Stimulated activated CD4-positive, alpha-beta T cell treated with anti-CD3 and anti-CD28 coated beads, Interleukin-15, amount 100 ng/mL, for 1 hour (primary cell): Measurements from ENCODE around the gene ERN1.

Experiments used
- DNase-seq, 2 donors: peaks; one replicate each; pipeline ENCODE4 v3.0.0-alpha.2; 2020; ENCODE audit warnings: low read depth in 1 of 2, low spot score in 1 of 2

ERN1 gene

GRCh38 chr17:64113006-64113405 lies 16.9 kb downstream of the ERN1 start:
- no peak for DNase-seq

GRCh38 chr17:64111831-64112230 lies 18.1 kb downstream of the ERN1 start:
- DNase-seq, result no peak

GRCh38 chr17:64110379-64111152 lies 19.4 kb downstream of the ERN1 start:
- no peak for DNase-seq

GRCh38 chr17:64109400-64109799 lies 20.5 kb downstream of the ERN1 start:
- no peak for DNase-seq

GRCh38 chr17:64107500-64108236 lies 22.3 kb downstream of the ERN1 start:
- no peak for DNase-seq

GRCh38 chr17:64106918-64107317 lies 23.0 kb downstream of the ERN1 start:
- no peak for DNase-seq

- DNase-seq, result no peak
These were observed 26.3 kb downstream of the ERN1 start for GRCh38 chr17:64103391-64104364.

GRCh38 chr17:64102627-64103390 lies 27.1 kb downstream of the ERN1 start:
- DNase-seq, result no peak

- DNase-seq, result no peak
These were observed 30.4 kb downstream of the ERN1 start for GRCh38 chr17:64099543-64099942.

GRCh38 chr17:64097196-64097936 lies 32.6 kb downstream of the ERN1 start:
- DNase-seq, result no peak

GRCh38 chr17:64096037-64096436 lies 33.9 kb downstream of the ERN1 start:
- no peak for DNase-seq

- no peak for DNase-seq
These were observed 34.6 kb downstream of the ERN1 start for GRCh38 chr17:64095144-64095882.

- DNase-seq, result no peak
These were observed 35.5 kb downstream of the ERN1 start for GRCh38 chr17:64094412-64094811.

GRCh38 chr17:64092952-64093451 lies 36.9 kb downstream of the ERN1 start:
- no peak for DNase-seq

- no peak for DNase-seq
These were observed 37.8 kb downstream of the ERN1 start for GRCh38 chr17:64092113-64092512.

GRCh38 chr17:64091571-64091970 lies 38.4 kb downstream of the ERN1 start:
- no peak for DNase-seq

GRCh38 chr17:64091116-64091515 lies 38.8 kb downstream of the ERN1 start:
- no peak for DNase-seq

- no peak for DNase-seq
These were observed 39.8 kb downstream of the ERN1 start for GRCh38 chr17:64090144-64090543.
